Stimulated activated effector memory CD8-positive, alpha-beta T cell treated with anti-CD3 and anti-CD28 coated beads, Interleukin-12 subunit alpha, Interleukin-12 subunit beta, amount 100 ng/mL, for 72 hours (primary cell): ENCODE data around the gene NIN.
A peak's percentile ranks its signal among the peaks of the same experiment; 100 is the strongest.

Experiments
- ATAC-seq: fragments of 150-1000 bp; cut with Tn5 transposase; 2 replicates; pipeline ENCODE4 v1.10.0; 2021
- DNase-seq, 2 donors: peaks; one replicate each; pipeline ENCODE4 v3.0.0; 2021 to 2022; ENCODE audit warnings: low spot score in 2 of 2
- H3K27ac Mint-ChIP-seq: one replicate; pipeline ENCODE4 v1.8.0; 2022; ENCODE audit warnings: mild to moderate bottlenecking, mixed read lengths
- H3K36me3 Mint-ChIP-seq: one replicate; pipeline ENCODE4 v1.8.0; 2022; ENCODE audit warnings: mild to moderate bottlenecking, mixed read lengths
- H3K4me1 Mint-ChIP-seq: one replicate; pipeline ENCODE4 v1.8.0; 2022; ENCODE audit warnings: mixed read lengths
- H3K4me3 Mint-ChIP-seq: one replicate; pipeline ENCODE4 v1.8.0; 2022; ENCODE audit warnings: mild to moderate bottlenecking, mixed read lengths
- H3K9me3 Mint-ChIP-seq: one replicate; pipeline ENCODE4 v1.8.0; 2022; ENCODE audit warnings: mixed read lengths

Gene NIN, protein sequence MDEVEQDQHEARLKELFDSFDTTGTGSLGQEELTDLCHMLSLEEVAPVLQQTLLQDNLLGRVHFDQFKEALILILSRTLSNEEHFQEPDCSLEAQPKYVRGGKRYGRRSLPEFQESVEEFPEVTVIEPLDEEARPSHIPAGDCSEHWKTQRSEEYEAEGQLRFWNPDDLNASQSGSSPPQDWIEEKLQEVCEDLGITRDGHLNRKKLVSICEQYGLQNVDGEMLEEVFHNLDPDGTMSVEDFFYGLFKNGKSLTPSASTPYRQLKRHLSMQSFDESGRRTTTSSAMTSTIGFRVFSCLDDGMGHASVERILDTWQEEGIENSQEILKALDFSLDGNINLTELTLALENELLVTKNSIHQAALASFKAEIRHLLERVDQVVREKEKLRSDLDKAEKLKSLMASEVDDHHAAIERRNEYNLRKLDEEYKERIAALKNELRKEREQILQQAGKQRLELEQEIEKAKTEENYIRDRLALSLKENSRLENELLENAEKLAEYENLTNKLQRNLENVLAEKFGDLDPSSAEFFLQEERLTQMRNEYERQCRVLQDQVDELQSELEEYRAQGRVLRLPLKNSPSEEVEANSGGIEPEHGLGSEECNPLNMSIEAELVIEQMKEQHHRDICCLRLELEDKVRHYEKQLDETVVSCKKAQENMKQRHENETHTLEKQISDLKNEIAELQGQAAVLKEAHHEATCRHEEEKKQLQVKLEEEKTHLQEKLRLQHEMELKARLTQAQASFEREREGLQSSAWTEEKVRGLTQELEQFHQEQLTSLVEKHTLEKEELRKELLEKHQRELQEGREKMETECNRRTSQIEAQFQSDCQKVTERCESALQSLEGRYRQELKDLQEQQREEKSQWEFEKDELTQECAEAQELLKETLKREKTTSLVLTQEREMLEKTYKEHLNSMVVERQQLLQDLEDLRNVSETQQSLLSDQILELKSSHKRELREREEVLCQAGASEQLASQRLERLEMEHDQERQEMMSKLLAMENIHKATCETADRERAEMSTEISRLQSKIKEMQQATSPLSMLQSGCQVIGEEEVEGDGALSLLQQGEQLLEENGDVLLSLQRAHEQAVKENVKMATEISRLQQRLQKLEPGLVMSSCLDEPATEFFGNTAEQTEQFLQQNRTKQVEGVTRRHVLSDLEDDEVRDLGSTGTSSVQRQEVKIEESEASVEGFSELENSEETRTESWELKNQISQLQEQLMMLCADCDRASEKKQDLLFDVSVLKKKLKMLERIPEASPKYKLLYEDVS (N-terminal part only)

DNA sequence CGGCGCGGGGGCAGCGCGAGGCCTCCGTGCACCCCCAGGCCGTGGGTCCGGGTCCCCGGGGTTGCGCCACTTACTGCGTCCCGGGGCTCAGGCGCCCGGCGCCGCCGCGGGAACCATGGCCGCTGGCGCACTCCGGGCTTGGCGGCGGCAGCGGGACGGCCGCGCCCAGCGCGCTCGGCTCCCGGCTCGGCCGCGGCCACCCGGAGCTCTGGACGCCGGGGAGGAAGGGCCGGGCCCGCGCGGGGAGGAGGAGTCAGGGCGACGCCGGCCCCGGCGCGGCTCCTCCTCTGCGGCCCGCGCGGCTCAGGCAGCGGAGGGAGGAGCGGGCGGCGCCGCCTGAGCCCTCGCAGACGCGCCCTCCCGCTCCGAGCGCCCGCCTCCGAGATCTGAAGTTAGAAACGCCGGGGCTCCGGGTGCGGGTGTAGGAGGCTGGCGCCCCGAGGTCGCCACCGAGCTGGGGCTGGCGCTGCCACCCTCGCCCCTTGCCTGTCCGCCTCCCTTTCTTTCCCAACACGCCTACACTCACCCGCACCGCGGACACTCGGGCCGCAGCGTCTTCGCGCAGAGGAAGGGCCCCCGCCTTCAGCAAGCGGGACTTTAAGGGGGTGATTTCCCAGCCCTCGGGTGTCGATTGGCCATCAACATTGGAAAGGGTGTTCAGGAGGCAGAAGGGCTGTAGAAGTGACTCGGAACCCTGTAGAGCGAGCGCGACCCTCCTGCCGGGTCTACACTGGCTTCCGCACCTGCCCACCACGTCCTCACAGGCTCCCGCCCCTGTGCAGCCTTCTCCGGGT, at the start of gene NIN:
NIN (minus strand) TSS at position 231 of the 794 bp plus-strand sequence. CDS start 9,106 bp downstream, outside the sequence.
- Mint-ChIP-seq H3K4me3 (peak within 1 kb of the TSS; percentile 90), H3K9me3 (no peaks in the 10 kb centered on the region), H3K27ac (peak within 1 kb of the TSS; percentile 87), H3K36me3 (peaks cover 17% of the 10 kb centered on the region), H3K4me1 (peaks cover 54% of the 10 kb centered on the region)
- DNase-seq = peak; percentile 60 to 86
- ATAC-seq = peak; percentile 93

DNA sequence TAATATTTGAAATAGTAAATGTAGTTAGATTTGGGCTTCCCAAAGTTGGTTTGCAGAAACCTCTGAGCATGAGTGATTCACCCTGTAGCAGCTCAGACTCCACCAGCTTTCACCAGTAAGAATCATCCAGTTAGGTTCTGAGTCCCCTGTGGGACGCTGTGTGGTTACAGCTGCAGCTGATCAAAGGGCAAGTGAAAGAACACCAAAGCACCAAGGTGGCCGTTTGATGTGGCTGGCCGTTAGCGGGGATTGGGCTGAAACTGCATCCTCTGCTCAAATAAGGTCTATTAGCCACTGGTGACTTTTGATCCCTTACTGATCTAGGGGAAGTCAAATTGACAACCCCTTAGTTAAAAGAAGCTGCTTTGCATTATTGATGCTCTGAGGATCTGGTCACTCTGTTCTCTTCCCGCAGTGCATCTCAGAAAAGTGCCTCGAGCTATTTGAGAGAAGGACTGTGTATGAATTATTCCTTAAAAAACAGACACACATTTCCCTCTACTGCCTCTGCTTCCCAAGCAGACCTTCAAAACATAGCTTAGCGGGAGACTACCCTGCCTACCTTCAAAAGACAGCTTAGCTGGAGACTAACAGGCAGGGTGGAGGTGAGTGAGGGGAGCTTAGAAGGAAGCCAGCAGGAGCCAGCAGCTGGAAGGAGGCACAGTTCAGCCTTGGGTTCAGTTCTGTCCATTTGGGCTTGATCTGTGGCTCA, 44.6 kb upstream of the NIN start:
- Mint-ChIP-seq H3K4me1 (peaks cover 21% of the 10 kb centered on the region), H3K27ac (no peak overlapping the region), H3K4me3 (no peak overlapping the region), H3K9me3 (no peaks in the 10 kb centered on the region), H3K36me3 (peaks cover 4% of the 10 kb centered on the region)
- ATAC-seq (peak; percentile 99), DNase-seq (peak; percentile 15 to 73)

DNA sequence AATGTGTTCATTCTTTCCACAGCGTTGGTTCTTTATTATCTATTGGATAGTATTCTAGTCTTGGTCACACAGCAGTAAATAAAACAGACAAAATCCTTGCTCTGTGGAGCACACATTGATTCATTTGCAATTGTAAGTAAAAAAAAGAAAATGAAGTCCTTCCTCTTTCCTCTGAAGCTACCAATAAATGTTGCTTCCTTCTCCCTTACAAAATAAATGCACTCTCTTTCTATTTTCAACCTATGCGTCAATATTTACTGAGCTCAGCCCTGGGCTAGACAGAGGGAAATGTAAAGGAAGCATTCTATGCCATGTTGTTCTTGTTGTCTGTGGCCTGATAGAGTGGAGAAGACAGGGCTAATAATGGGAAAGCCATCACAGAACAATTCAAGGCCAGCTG, 43.8 kb upstream of the NIN start:
- Mint-ChIP-seq H3K4me3 (no peak overlapping the region), H3K4me1 (peaks cover 23% of the 10 kb centered on the region), H3K27ac (no peak overlapping the region), H3K9me3 (no peaks in the 10 kb centered on the region), H3K36me3 (peaks cover 6% of the 10 kb centered on the region)
- DNase-seq = no peak
- ATAC-seq = no peak

DNA sequence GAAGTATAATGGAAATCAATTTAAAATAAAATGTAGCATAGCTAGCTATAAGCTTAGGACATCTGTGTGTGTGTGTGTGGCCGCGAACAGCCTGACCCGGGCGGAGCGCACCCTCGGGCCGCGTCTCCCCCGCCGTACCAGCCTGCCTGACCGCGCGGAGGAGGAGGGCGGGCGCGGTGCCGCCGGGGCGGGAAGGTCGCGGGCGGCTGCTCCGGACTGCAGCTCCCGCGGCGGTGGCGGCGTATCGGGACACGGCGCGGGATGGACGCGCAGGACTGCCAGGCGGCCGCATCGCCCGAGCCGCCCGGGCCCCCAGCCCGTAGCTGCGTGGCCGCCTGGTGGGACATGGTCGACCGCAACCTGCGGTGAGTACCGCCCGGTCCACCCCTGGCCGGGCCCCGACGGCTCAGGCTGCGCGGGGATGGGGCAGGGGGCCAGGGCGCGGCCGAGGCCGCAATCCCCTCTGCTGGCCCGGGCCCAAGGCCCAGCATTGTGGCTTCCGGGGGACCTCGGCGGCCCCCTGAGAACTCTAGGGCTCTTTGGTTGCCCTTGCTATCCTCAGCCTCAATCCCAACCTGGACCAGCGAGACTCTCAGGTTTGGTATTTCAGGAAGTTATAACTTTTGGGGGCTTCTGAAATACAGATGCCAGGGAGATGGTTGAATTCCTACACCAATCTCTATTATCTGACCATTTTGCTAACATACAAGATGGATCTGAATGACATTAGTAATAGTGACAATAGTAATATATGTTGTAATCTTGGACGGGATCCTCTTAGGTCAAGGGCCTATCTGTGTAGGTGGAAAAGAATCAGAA, 41.2 kb upstream of the NIN start, which contains the start of gene ABHD12B:
ABHD12B (plus strand) TSS at position 140 of the 819 bp plus-strand sequence; CDS start at position 262, 122 bp downstream.
- no peak for DNase-seq
- no peak for ATAC-seq
- Mint-ChIP-seq H3K4me3 (peak within 1 kb of the TSS; percentile 2), H3K4me1 (peaks cover 23% of the 10 kb centered on the region), H3K9me3 (no peaks in the 10 kb centered on the region), H3K27ac (peak within 1 kb of the TSS; percentile 17), H3K36me3 (peaks cover 6% of the 10 kb centered on the region)

DNA sequence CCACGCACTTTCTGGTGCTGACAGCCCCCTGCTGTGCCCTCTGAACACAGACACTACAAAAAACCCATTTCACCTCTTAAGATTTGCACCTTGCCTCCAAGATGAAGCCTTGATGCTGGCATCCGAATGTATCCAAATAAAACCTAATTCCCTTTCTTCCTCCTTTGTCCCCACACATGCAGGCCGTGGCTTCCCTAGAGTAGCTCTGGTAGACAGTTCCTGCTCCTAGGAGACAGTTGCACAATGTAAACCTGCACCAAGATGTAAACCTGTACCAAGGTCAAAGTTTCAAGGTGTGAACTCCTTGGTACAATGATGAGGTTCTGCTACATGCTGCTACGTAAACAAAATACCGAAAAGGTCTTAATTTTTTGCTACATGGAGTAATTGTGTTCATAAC, 40.3 kb upstream of the NIN start:
- Mint-ChIP-seq H3K27ac (peak overlapping the region; percentile 17), H3K9me3 (no peaks in the 10 kb centered on the region), H3K4me3 (peak overlapping the region; percentile 2), H3K4me1 (peaks cover 23% of the 10 kb centered on the region), H3K36me3 (peaks cover 6% of the 10 kb centered on the region)
- no peak for ATAC-seq
- DNase-seq = no peak

DNA sequence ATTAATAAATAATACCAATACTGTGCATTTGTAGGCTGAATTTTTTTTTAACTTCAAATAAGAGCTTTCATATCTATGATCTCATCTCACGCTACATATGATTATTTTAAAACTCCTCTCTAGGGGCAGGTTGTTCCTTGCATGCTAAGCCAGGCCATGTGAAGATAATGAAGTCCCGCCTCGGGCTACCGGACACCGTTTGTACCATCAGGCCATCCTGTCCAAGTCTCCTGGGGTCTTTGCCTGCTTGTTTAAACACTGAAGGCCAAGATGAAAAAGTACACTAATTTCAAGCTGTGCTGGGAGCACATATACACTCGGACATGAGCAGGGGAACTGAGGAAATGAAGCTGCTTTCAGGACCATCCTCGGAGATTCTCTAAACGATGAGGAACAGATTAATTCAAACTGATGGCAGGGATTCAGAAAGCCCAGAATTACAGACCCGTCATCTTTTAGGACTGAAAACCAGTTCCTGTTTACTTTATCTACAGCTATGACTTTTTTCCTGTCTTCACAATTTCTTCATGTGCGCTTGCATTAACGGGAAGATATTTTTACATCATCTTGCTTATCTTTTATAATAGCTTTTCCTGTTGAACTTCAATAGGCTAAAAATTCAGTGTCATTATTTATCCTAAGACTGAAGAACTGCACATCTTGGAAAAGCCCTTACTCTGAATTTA, 34.6 kb upstream of the NIN start:
- DNase-seq = no peak
- H3K27ac Mint-ChIP-seq = no peak overlapping the region
- no peak for ATAC-seq
- H3K36me3 Mint-ChIP-seq = peaks cover 2% of the 10 kb centered on the region
- H3K4me3 Mint-ChIP-seq = no peak overlapping the region
- no peaks in the 10 kb centered on the region for H3K9me3 Mint-ChIP-seq
- peaks cover 2% of the 10 kb centered on the region for H3K4me1 Mint-ChIP-seq

DNA sequence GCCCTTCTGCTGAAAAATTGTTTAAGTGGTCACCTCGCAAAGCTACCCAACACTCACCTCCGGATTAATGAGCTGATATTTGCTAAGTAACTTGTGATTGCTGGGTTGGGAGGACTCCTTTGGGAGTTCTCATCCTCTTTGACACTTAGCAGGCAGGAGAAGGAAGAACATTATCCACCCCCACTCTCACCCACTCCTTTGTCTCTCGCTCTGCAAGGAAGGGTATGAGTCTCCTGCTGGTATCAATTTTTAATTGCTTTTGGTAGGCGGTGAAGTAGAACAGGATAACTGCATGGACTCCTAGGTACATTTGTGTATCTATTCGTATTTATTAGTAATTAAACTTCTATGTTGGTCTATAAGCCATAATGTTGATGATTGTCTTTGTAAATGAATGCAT, 34.0 kb upstream of the NIN start:
- H3K36me3 Mint-ChIP-seq = no peaks in the 10 kb centered on the region
- no peak for DNase-seq

DNA sequence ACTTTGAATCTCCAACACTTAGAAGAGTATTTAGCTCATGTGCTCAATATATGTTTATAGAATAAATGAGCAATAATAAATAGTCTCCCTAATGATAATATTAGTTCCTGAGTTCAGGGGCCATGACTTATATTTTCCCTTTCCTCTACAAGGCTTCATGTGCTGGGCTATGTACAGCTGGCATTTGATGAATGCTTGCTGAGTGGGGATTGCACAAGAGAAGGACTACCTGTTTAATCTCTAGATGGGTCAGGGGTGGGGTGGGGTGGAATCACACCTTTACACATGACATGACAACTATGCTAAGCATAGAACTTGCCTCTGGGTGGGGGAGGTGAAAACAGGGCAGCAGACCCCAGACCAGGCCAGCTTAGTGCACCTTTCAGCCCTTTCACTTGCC, 33.3 kb upstream of the NIN start:
- Mint-ChIP-seq H3K9me3 (no peaks in the 10 kb centered on the region), H3K27ac (no peak overlapping the region), H3K4me3 (no peak overlapping the region), H3K4me1 (no peaks in the 10 kb centered on the region), H3K36me3 (no peaks in the 10 kb centered on the region)
- ATAC-seq = no peak
- no peak for DNase-seq

More for the DNA sequence above, 34.0 kb upstream of the NIN start:
- no peaks in the 10 kb centered on the region for H3K9me3 Mint-ChIP-seq
- no peak overlapping the region for H3K4me3 Mint-ChIP-seq
- H3K27ac Mint-ChIP-seq = no peak overlapping the region
- no peaks in the 10 kb centered on the region for H3K4me1 Mint-ChIP-seq
- no peak for ATAC-seq

DNA sequence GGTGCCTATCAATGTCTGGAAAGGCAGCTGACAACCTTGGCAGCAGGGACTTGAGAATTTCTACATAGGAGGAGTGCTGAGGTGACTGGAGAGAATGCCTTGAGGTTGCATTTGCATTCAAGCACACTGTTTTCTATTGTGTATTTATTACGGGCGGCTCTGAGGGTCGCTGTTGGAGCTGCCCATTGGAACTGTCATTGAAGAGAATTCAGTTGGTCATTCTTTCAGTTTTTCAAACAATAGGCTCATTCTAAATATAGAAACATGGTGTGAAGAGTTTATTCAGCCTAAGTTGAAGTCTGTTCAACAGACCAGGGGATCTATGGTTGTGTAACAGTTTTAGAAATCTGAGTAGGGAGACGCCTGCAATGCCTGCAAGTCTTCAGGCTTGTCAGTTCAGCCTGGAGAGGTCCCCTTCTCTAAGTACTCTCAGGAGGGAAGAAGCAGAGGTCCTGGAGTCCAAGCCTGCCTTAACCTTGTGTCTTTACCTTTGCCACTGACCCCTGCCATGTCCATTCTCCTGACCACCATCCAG, 31.1 kb upstream of the NIN start:
- DNase-seq = no peak
- Mint-ChIP-seq H3K4me1 (no peaks in the 10 kb centered on the region), H3K9me3 (no peaks in the 10 kb centered on the region), H3K36me3 (no peaks in the 10 kb centered on the region), H3K27ac (no peak overlapping the region), H3K4me3 (no peak overlapping the region)
- ATAC-seq = no peak

DNA sequence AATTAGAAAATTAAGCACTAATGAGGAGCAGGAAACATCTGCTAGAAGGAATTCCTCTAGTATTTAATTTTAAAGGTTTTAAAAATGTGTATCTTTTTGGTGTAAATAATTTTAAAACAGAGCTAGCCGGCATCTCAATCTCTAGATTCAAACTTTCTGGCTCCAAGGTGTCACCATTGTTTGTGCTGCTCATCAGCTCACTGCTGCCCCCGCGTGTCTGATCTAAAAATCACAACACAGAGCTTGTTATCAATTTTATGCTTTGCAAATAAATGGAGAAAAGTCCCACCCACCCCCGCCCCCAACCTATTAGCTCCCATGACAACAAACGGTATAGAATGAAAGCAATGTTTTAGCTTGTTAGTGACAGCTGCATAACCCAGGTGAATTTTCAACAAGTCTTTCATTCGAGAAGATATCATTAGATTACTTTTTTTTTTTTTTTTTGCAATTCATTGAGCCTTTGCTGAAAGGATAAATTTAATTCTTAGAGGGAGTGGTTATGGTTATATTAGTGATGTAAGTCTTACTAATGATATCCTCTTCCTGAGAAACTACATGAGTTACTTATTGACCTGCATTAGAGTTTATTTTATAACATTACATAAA, 29.6 kb upstream of the NIN start:
- Mint-ChIP-seq H3K9me3 (no peaks in the 10 kb centered on the region), H3K4me1 (no peaks in the 10 kb centered on the region), H3K36me3 (no peaks in the 10 kb centered on the region), H3K27ac (peak overlapping the region; percentile 58), H3K4me3 (peak overlapping the region; percentile 79)
- DNase-seq (peak; percentile 79 to 91), ATAC-seq (peak; percentile 68)

DNA sequence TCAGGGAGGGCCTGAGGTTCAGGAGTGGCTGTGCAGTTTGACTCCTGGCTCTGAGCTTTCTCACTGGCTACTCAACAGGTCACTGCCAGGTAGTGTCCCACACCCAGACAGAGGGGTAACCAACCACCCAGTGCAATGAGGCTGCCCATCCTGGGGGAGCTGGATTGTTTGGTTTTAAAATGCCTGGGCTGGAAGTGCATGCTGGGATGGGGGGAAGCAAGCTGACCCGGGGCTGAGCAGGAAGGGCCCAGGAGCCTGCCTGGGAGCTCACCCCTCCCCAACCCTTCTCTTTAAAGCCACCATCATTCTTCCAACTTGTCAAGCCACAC, 28.3 kb upstream of the NIN start:
- Mint-ChIP-seq H3K36me3 (no peaks in the 10 kb centered on the region), H3K27ac (peak overlapping the region; percentile 50), H3K4me1 (no peaks in the 10 kb centered on the region), H3K4me3 (peak overlapping the region; percentile 79), H3K9me3 (no peaks in the 10 kb centered on the region)
- no peak for DNase-seq
- no peak for ATAC-seq

DNA sequence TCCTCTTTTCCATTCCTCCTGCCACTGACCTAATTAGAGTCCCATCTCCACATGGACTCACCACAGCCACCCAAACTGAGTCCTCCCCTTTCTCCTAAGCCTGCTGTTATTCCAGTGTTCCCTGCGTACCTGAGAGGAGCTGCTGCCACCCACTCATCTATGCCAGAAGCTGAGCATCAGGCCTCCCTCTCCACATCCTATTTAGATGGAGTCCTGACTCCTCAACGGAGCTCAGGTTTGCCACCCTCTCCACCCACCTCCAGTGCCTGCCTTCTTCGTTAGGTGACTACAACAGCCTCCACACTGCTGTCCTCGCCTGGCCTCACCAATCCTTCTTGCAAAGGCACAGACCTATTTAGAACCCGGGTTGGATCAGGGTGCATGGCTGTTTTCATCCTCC, 25.7 kb upstream of the NIN start:
- H3K4me1 Mint-ChIP-seq = no peaks in the 10 kb centered on the region
- DNase-seq = no peak
- ATAC-seq = no peak
- no peaks in the 10 kb centered on the region for H3K9me3 Mint-ChIP-seq
- no peaks in the 10 kb centered on the region for H3K36me3 Mint-ChIP-seq
- no peak overlapping the region for H3K4me3 Mint-ChIP-seq
- H3K27ac Mint-ChIP-seq = no peak overlapping the region
